Osteocyte (in vitro differentiated cells): ENCODE measurements around the gene PTOV1. TPM values are rescaled to one million over a fixed set of nuclear protein-coding genes. Genes with fewer than 3 reads are reported as not detected.

Source experiments
- DNase-seq: peaks from one replicate; pipeline ENCODE4 v3.0.0; 2021; ENCODE audit warnings: mixed read lengths; ENCODE audit not compliant: unreplicated experiment; ENCODE audit errors: extremely low spot score
- H3K27ac Mint-ChIP-seq: one replicate; pipeline ENCODE4 v1.8.0; 2021; ENCODE audit warnings: mild to moderate bottlenecking, mixed read lengths; ENCODE audit not compliant: unreplicated experiment
- H3K27me3 Mint-ChIP-seq: one replicate; pipeline ENCODE4 v1.8.0; 2021; ENCODE audit warnings: mixed read lengths; ENCODE audit not compliant: unreplicated experiment
- H3K36me3 Mint-ChIP-seq: one replicate; pipeline ENCODE4 v1.8.0; 2021; ENCODE audit warnings: mixed read lengths; ENCODE audit not compliant: unreplicated experiment
- H3K4me1 Mint-ChIP-seq: one replicate; pipeline ENCODE4 v1.8.0; 2021; ENCODE audit warnings: mixed read lengths; ENCODE audit not compliant: unreplicated experiment
- H3K4me3 Mint-ChIP-seq: one replicate; pipeline ENCODE4 v1.8.0; 2021; ENCODE audit warnings: mild to moderate bottlenecking, moderate library complexity, mixed read lengths; ENCODE audit not compliant: unreplicated experiment
- H3K9me3 Mint-ChIP-seq: one replicate; pipeline ENCODE4 v1.8.0; 2021; ENCODE audit warnings: mixed read lengths; ENCODE audit not compliant: unreplicated experiment
- CTCF ChIP-seq: fragments of 200-600 bp; sonication (generic); IDR thresholded peaks from 2 replicates; pipeline ENCODE4 v1.5.0; 2021; ENCODE audit warnings: antibody characterized with exemption, mild to moderate bottlenecking, moderate library complexity
- total RNA-seq: library from RNA; stranded (reverse); gene quantifications from 2 replicates; pipeline ENCODE4 v1.2.1, GENCODE V29; 2021

The PTOV1 gene
- total RNA-seq, 1 donor from 2014 or later = 295 TPM

DNA sequence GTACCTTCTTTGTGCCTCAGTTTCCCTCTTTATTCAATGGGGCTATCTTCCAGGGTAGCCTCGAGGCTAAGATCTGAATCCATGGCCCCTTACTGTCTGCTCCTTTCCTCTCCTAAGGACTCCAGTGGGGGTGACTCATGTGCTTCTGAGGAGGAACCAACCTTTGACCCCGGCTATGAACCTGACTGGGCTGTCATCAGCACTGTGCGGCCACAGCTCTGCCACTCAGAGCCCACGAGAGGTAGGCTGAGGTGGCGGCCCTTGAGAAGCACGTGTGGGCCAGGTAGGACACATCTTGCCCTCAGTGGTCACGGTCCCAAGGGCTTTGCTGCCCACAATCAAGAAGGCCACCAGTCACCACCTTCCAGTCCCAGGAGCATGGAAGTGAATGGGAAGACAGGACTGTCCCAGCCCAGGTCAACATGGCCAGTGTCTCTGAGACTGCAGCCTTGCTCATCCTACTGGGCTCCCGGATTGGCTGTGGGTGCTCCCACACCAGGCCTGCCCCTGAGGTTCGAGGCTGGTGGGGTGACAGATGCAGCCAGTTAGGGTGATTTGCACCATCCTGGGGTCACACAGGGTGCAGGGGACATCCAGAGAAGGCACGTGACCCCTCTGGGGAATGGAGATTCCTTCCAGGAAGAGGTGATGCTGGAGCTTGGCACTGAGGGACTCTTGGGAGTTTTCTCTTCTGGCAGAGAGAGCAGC is 29.4 kb downstream of the PTOV1 start:
- H3K36me3 Mint-ChIP-seq = peaks cover 46% of the 10 kb centered on the region
- H3K4me1 Mint-ChIP-seq = peaks cover 19% of the 10 kb centered on the region
- H3K27ac Mint-ChIP-seq = no peak overlapping the region
- H3K27me3 Mint-ChIP-seq = no peaks in the 10 kb centered on the region
- no peak overlapping the region for H3K4me3 Mint-ChIP-seq
- TF ChIP-seq CTCF = no peak
- no peaks in the 10 kb centered on the region for H3K9me3 Mint-ChIP-seq
- no peak for DNase-seq

DNA sequence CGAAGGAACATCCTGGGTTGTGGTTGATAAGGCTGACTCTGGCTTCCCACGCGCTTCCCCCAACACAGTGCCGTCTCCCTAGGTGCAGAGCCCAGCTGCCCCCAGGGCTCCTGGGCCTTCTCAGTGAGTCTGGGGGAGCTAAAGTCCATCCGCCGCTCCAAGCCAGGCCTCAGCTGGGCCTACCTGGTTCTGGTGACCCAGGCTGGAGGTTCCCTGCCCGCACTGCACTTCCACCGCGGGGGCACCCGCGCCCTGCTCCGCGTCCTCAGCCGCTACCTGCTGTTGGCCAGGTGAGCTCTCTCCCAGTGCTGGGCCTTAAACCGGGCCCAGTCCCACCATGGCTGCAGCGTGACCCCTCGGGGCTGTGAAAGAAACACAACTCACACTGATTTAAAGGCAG is 30.2 kb downstream of the PTOV1 start:
- Mint-ChIP-seq H3K4me3 (no peak overlapping the region), H3K9me3 (no peaks in the 10 kb centered on the region), H3K36me3 (peaks cover 46% of the 10 kb centered on the region), H3K27ac (no peak overlapping the region), H3K4me1 (peaks cover 13% of the 10 kb centered on the region), H3K27me3 (no peaks in the 10 kb centered on the region)
- TF ChIP-seq CTCF = no peak
- DNase-seq = no peak

- DNase-seq = no peak
- TF ChIP-seq CTCF = no peak
- H3K4me1 Mint-ChIP-seq = peaks cover 13% of the 10 kb centered on the region
- H3K9me3 Mint-ChIP-seq = no peaks in the 10 kb centered on the region
- H3K27ac Mint-ChIP-seq = no peak overlapping the region
- H3K27me3 Mint-ChIP-seq = no peaks in the 10 kb centered on the region
- H3K36me3 Mint-ChIP-seq = peaks cover 46% of the 10 kb centered on the region
- no peak overlapping the region for H3K4me3 Mint-ChIP-seq
These were observed 30.9 kb downstream of the PTOV1 start for GRCh38 chr19:49881672-49882394.

- TF ChIP-seq CTCF = no peak
- no peaks in the 10 kb centered on the region for H3K27me3 Mint-ChIP-seq
- no peak overlapping the region for H3K27ac Mint-ChIP-seq
- no peaks in the 10 kb centered on the region for H3K9me3 Mint-ChIP-seq
- peaks cover 46% of the 10 kb centered on the region for H3K36me3 Mint-ChIP-seq
- H3K4me1 Mint-ChIP-seq = peaks cover 13% of the 10 kb centered on the region
- no peak for DNase-seq
- H3K4me3 Mint-ChIP-seq = no peak overlapping the region
These were observed 31.7 kb downstream of the PTOV1 start for GRCh38 chr19:49882643-49883042.

GRCh38 chr19:49883094-49883493 is 32.1 kb downstream of the PTOV1 start:
- no peak overlapping the region for H3K27ac Mint-ChIP-seq
- H3K27me3 Mint-ChIP-seq = no peaks in the 10 kb centered on the region
- H3K36me3 Mint-ChIP-seq = peaks cover 46% of the 10 kb centered on the region
- no peak for TF ChIP-seq CTCF
- H3K9me3 Mint-ChIP-seq = no peaks in the 10 kb centered on the region
- DNase-seq = no peak
- peaks cover 10% of the 10 kb centered on the region for H3K4me1 Mint-ChIP-seq
- H3K4me3 Mint-ChIP-seq = no peak overlapping the region
